EH (cell line): ENCODE results near the gene TTC9.
"Not testable (repeated sequence)": the region's sequence is repeated elsewhere in the genome, so short reads cannot be mapped to it uniquely, and the experiment has no call there.

ENCODE experiments used
- DNase-seq: peaks from one replicate; pipeline ENCODE4 v3.0.0-alpha.2; 2015; ENCODE audit warnings: low read depth

TTC9 gene

DNA sequence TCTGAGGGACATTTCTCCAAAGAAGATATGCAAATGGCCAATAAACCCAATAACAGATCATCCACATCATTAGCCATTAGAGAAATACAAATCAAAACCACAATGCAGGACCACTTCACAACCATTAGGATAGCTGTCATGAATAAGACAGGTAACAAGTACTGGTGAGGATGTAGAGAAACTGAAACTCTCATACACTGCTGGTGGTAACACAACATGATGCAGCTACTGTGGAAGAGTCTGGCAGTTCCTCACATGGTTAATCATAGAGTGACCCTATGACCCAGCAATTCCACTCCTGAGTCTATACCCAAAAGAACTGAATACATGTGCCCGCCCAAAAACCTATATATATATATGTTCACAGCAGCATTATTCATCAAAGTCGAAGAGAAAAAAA lies 39.0 kb downstream of the TTC9 start:
- no peak for DNase-seq

DNA sequence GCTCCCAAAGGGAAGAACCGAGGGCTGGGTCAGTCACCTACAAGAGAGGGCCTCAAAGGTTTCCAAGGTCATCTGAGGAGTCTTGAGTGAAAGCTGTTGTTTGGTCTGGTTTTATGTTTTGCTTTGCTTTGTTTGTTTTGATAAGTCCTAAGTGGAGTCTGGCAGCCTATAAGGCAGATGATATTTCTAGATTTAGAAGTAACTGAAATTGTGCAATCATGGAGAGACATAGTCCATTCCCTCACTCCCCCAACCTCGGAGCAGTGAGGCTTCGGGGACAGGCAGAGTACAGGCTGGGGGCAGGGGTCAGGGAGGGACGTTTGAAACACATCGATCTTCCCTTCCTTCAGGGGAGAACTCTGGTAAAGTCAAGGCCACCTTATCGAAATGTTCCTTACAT lies 42.3 kb downstream of the TTC9 start:
- DNase-seq, result no peak

DNA sequence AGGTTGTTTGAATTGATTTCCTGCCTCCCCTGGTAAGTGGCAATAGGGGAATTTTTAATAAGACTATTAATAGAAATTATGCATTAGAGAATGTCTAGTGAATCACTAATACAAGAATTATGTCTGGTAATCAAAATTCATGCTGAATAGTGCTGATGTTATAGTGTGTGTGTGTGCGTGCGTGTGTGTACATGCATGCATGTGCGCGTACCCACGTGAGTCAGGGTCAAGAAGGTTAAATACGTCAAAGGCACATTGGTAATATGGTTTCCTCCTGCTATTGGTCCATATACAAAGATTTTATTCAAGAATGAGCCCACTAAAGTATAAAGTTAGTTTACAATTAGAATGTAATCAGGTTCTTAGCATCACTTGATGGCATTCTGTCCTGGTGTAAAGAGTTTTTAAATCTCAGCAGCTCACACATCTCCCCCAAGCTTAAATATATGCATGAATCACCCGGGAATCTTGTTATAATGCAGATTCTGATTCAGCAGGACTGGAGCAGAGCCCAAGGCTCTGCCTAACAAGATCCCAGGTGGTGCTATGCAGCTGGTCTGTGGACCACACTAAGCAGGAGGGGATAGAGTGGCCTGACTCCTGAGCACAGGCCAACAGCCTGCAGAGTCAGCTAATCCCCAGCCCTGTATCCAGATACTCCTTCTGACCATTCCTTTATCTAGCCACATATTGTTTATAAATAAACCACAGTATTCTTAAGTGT lies 43.9 kb downstream of the TTC9 start:
- no peak for DNase-seq

DNA sequence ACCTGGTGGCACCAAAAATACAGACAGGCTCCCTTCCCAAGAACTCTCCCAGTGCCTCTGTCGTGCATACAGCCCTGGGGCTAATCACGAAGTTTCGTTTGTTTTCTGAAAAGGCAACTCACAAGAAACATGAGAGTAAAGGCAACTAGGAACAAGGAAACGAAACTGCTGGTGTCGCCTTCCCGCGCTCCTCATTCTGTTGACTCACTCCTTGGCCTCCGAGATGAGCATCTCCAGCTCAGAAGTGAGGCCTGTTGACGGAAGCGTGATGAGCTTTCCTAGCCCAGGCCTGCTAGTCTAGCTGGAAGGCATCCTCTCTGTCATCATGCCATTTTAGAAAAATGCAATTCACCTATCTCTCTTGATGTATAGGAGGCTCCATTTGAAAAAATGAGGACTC lies 50.5 kb downstream of the TTC9 start:
- no peak for DNase-seq

DNA sequence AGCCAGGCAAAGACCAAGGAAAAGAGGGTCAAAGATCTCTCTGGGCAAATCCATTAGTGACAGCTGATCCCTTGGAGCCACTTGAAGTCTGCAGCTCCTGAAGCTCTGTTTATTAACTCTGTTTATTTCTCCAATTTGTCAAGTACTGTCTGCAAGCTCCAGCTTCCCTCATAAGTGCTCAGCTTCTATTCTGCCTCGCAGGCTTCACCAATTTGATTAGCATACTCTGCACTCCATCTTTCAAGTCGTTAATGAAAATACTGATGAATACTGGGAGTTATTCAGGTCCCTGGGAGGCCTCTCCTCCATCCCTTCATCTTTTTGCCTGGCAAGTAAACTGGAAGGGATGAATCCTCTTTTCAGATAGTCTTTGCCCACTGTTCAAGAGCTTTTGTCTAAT lies 54.3 kb downstream of the TTC9 start:
- no peak for DNase-seq

DNA sequence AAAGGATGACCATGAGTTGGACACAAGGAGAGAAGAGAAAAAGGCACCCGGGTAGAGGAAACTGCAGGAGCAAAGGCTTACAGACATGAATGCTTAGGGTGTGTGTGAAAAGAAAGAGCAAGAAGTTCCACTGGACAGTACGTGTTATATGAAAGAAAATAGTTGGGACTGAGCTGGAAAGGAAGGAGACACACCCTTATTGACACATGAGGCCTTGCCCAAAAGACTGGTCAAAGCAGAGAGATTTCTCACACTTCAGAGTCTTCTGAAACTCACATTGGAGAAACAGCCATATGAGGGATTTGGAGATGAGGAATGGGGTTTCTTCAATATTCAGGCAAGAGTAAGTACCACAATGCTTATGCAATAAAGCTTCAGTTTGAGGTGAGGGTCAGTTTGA lies 56.0 kb downstream of the TTC9 start:
- DNase-seq, result no peak

DNA sequence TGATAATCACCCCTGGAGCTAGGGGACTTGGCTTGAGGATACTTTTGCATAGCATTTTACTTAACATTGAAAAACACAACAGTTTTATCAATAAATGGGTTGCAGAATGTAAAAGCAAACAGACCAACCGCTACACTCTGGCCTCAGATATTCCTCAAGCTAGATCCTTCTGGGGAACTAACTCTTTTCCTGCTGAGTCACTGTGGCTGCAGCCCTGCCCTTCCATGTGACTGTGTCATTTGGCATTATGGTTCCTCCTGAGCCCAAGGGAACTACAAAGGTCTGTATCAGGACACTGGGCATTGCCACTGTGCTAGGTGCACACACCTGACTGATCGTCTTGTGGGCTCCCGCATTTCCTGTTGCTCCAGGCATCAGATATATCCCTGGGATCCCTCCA lies 56.6 kb downstream of the TTC9 start:
- peak; percentile 66 for DNase-seq

DNA sequence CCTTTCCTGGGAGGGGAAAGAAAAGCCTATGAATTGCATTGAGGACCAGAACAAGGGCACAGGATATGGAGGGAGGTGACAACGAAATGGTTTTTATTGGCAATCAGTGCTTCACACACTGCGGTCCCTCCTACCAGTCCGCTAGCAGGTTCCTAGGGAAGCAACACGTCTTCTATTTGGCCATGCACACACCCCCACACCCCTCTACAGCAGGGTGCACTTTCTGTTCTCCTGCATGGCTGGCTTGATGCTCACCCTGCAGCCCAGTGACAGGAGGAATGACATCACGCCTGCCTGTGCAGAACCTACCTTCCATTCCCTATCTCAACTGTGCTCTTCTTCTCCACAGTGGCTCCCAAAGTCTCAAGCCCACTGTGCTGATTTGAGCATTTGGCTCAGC lies 57.9 kb downstream of the TTC9 start:
- no peak for DNase-seq

DNA sequence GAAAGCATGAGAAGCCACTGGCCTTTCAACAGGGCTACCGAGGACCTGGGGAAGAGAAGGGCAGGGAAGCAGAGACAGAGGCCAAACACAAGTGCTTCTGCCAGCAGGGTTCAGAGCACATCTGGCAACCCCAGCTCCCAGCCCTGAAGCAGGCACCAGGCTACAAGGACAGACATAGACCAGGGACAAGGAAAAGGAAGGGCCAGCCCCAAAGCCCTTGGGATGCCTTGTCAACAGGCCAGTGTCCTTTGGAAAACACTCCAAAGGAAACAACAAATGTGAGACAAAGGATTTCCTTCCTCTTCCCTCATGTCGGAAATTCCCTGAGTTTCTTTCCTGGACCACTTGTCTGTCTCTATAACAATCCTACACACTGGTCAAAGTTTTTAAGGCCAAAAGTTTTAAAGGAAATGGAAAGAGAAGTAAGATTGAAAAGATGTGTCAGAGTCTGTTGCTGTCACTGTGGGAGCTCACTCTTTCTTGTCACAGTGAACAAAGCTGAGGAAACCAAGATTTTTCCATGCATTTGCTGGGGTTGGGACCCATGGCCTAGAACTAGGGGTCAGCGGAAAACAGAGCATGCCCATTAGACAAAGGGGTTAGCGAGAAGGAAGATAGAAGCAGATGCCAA lies 59.4 kb downstream of the TTC9 start:
- DNase-seq, result no peak

DNA sequence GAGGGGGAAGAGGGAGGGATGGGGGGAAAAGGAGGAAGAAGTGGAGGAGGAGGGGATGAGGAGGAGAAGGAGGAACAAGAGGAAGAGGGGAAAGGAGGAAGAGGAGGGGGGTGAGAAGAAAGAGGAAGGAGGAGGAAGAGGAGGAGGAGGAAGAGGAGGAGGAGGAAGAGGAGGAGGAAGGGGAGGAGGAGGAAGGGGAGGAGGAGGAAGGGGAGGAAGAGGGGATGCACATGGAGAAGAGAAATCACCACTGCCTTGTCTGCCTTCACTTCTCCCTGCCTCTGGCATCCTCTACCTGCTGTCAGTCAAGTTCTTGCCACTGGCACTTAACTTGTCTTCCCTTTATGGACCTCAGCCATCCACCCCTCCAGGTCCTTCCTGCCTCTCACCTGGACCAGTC lies 59.9 kb downstream of the TTC9 start:
- no peak for DNase-seq

DNA sequence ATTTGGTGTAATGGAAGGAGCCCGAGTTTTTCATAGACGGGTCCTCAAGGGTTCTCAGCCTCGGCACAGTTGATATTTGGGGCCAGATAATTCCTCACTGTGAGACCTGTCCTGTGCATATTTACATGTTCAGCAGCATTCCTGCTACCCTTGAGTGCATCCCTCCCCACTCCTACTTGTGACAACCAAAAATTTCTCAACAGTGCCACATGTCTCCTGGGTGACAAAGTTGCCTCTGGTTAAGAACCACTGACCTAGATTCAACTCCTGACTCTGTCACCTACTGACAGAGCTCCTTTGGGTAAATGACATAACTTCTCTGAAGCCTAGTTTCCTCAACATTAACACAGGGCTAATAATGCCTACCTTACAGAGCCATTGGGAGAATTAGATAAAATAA lies 60.4 kb downstream of the TTC9 start:
- DNase-seq, result no peak

DNA sequence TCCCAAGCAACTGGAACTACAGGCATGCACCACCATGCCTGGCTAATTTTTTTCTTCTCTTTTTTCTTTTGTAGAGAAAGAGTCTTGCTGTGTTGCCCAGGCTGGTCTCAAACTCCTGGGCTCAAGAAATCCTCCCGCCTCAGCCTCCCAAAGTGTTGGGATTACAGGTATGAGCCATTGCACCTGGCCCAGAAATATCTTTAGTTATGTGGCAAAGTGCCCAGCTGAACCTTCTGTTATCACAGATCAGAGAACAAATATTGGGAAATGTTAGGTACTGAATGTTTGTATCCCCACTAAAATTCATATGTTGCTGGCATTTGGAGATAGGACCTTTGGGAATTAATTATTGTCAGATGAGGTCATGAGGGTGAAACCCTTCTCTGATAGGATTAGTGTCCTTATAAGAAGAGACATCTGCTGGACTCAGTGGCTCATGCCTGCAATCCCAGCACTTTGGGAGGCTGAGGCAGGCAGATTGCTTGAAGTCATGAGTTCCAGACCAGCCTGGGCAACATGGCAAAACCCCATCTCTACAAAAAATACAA lies 62.0 kb downstream of the TTC9 start:
- DNase-seq, result not testable (repeated sequence)

DNA sequence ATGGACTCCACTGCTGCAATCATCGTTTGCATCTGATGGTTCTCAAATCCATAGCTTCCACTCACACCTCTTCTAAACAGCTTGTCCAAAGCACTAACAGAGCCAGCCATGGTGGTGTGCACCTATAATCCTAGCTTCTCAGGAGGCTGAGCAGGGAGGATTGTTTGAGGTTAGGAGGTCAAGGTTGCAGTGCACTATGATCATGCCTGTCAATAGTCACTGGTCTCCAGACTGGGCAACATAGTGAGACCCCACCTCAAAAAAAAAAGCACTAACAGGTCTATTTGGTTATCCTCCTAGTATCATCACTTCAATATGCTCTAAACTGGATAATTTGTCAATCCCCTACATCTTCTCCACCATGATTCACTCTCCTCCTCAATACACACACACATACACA lies 63.2 kb downstream of the TTC9 start:
- DNase-seq, result no peak

DNA sequence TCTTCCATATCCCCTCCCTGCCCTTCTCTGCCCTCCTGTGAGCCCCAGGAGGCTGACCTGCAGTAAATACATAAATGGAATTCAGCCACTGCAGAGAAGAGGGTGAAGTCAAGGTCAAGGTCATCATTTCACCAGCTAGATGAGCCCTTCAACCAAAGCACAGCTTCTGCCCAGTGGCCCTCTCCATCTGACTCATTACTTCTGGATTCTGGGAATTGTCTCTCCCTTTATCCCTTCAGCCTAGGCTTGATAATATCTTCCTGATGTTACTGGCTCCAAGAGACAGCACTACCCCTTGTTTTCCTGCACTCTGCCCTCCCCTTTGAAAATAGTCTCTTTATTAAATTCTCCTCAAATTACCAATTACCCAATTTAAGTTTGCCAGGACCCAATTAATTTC lies 64.5 kb downstream of the TTC9 start:
- peak; percentile 52 for DNase-seq

DNA sequence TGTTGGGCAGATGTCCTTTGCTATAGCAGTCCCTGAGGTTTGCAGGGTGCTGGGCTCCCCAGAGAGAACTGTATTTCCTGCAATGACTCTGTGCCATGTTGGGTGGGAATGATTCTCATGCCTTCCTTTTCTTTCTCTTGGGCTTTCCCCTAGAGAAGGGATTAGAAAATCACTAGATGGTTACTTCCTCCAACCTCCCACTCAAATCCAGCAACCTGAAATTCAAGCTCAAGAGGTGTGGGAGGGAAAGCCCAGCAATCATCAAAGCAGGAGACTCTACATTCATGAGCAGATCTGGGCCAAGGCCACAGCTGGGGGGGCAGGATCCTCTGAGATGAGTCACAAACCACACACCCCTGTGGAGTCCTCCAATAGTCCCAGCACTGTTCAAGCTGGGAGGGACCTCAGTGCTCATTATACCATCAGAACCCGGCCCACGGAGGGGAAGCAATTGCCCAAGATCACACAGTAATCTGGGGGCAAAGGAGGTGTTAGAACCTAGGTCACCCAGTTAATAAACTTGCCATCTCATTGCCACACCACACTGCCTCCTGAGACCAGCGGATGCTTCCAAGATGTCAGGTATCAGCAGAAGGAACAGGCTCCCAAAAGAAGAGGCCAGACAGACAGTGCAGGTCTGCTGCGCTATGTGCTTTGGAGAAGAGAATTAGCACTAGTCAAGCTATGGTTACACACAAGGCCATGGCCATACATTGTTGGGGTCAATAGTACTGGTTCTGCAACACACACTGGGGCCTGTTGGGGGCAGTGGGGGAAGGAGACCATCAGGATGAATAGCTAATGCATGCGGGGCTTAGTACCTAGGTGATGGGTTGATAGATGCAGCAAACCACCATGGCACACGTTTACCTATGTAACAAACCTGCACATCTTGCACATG lies 65.7 kb downstream of the TTC9 start:
- peak; percentile 67 for DNase-seq

DNA sequence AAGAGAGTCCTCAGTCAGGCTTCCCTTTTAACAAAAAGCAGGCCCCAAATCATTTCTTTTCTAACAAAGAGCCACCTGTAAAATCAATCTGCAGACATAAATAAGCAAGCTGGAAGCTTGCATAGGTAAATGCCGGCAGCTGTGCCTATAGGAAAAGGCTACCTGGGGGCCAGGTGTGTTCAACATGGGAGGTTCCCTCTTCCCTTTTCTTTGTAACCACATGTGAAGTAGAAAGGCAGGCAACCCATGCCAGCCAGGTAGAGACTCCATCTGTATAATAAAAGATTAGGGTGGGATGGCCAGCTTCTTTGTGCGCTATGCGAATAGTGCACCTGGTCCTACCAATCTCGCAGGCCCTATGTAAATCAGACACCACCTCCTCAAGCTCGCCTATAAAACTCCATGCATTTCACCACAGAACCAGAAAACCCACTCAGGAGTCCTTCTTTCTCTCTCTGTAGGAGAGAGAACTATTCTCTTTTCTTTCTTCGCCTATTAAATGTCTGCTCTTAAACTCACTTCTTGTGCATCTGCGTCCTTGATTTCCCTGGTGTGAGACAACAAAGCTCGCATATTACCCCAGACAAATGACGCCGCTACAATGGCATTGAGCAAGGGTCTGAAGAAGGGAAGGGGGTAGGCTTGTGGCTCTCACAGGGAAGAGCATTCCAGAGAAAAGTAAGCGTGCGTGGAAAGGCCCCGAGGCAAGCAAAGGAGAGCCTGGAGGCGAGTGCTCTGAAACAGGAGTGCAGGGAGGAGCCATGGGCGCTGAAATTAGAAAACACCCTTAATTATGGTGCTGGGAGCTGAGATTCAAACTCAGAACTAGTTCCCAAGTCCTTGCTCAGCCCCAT lies 67.2 kb downstream of the TTC9 start:
- DNase-seq, result no peak

DNA sequence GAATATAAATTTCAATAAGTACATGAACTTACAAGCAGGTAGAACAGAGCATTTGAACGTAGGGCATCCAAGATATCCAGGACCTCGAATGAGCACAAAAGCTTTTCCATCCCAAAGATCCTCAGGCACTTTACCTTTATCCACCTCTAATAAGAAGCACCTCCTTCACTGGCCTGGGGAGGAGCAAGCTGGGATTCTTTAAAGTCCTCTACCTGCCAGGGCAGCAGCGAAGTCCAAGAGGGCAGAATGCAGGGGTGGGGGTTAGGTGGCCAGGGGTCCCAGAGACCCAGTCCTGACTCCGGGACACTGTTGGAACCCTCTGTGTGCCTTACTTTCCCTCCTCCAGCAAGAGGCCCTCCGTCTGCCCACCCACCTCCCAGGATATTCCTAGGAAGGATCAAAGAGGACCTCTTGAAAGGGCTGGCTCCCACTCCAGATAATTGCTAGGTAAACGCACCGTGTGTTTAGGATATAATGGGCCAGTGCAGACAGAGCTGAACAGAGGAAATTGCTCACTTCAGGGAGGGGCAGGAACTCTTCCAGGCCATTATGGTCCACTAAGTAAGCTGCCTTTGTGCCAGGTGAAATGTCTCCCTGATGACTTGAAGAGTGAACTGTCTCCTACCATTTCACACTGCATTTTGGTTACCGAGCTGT lies 68.1 kb downstream of the TTC9 start:
- DNase-seq, result no peak

DNA sequence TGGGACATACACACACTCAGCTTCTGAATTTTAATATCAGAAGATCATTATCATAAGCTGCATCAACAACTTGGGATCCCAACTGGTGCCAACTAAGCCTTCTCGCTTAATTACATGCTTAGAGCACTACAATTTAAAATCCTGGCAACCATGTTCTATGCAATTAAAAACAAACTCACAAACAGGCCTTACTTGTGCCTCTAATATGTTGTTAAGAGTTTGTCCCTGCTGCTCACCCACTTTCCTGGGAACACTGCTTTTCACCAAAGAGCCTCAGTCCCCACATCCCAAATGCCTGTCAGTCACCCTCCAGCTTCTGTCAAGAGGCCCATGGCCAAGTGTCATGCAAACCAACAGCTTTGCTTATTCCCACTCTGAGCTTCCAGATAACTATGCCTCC lies 69.7 kb downstream of the TTC9 start:
- DNase-seq, result no peak

DNA sequence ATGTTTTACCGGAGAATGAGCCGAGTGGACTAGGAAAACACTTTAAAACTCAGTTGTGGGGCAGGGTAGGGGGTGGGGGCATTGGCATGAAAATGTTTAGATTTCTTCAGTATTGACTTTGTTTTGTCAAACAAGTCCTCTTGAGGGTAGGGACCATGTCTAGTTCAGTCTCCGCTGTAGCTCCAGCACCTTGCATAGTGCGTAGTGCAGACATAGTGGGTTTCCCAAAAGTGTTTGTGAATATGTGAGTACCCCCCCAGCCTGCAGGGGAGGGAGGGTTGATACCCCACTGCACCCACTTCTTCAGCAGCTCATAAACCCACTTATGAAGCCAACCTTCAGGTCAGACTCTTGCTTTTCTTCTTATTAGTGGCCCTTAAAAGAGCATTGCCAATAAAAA lies 71.4 kb downstream of the TTC9 start:
- DNase-seq, result no peak

DNA sequence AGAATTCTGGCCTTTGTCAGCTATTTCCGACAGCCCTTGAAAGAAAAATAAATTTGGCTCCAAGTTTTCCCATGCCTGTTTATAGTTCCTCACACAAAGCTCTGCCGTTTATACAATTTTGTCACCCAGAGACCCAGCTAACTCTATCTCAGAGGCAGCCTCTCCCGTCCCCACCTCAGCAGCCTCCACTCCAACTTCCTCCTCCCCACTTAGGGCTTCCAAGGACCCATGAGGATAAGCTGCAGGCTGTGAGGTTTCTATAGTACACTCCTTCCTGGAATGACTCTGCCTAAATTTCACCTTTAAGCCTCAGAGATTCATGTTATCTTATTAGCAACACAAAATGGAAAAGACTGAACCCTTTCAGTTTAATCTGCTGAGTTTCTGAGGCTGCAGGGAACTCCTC lies 71.8 kb downstream of the TTC9 start:
- no peak for DNase-seq

DNA sequence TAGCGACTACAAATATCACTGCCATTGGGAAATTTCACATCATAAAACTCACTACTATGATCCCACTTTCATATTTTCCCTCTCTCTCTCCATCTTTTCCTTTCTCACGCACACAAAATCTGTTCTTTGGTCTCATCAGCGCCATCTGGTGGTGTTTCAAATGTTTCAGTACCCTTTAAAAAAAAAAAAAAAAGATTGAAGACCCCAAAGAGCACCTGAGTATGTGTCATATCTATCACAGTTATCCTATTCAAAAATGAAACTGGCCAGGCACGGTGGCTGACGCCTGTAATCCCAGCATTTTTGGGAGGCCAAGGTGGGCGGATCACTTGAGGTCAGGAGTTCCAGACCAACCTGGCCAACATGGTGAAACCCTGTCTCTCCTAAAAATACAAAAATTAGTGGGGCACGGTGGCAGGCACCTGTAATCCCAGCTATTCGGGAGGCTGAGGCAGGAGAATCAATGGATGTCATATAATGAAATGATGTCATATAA lies 72.4 kb downstream of the TTC9 start:
- peak; percentile 57 for DNase-seq
